Stimulated activated CD4-positive, alpha-beta T cell treated with anti-CD3 and anti-CD28 coated beads, Interleukin-12 subunit alpha, Interleukin-12 subunit beta, amount 100 ng/mL, for 24 hours (primary cell): ENCODE results near the gene CAPN3.

Source experiments
- DNase-seq, 2 experiments: peaks; one replicate each; pipeline ENCODE4 v3.0.0-alpha.2; 2020; ENCODE audit warnings: low read depth in 2 of 2

The CAPN3 gene

DNA sequence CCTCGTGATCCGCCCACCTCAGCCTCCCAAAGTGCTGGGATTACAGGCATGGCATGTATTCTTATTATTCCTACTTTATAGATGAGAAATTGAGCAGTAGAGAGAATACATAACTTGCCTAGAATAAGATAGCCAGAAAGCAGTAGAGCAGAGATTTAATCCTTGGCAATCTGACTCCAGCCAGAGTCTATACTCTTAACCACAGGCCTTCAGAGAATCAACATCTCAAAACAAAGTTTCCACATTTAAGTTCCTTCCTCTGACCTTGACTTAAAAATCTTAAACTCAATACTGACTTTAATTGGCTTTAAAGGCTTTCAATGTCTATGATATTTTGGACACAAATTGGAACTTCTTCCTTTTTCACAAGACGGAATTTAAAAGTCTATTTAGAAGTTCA is 94.5 kb downstream of the CAPN3 start:
- no peak for DNase-seq

DNA sequence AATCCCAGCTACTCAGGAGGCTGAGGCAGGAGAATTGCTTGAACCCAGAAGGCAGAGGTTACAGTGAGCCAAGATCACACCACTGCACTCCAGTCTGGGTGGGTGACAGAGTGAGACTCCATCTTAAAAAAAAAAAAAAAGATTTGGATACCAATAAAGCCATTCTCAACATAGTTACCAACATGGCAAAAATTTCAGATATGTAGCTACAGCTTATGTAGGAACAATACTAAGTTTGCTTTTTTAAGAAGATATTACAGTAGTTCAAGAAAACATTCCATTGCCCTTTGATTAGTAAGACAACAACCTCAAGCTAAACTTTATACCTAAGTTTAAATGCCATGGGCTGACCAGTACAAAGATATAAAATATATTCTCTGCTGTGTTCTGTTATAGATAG is 97.2 kb downstream of the CAPN3 start:
- DNase-seq, result no peak

DNA sequence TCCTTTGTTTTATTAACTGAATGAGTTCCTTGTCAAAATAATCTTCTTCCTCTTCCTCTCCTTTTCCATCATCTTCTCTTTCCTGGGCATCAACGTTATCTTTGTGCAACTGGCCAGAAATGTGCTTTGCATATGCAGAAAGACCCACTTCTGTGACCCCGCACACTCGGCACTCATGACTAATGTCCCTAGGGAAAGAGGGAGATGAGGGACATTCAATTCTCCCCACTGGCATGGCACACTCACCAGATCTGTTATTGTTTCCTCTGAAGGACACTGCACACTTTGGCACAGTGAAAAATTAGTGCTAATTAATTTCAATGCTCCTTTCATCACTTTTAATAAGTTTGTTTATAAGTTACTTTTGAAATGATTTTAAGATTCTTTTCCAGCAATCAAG is 97.7 kb downstream of the CAPN3 start:
- DNase-seq, result no peak

DNA sequence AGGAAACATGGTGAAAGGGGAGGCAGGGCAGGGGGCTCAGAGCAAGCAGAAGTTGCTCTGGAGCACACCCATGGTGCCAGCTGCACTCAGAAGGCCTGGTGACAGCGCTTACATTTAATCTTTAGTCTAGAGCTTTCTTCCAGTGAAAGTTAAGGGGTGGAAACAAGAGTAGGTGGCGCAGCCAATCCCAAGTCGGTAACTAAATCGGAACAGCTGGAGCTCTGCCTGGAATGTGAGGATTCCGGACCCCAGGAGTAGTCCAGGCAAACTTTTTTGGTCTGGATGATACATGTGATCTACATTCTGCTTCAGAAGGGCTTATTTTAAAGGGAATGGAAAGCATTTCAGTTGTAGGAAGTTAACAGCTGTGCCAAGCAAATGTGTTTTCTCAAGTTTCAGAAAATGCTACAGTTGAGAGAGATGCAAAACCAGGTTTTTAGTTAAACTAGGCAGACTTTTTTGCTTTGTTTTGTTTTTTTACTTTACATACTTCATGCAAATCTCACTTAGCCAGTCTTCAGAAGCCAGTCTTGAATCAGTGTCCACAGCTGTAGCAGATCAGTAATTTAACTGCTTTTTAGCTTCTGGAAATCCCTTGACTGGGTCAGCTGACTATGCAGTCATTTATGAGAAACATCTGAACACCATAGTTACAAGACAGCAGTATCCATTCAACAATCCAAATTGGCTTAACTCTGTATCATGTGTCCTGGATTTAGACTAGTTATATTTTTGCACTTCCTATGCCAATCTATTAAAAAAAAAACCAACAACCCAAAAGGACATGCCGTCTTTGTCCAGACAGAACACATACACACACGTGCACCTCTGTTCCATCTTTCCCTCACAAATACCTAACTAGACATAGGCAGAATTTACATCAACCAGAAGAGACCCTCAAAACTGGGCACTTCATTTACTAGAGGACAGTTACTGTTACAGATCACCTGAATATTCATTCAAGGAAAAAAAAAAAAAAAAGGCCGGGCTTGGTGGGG is 98.4 kb downstream of the CAPN3 start:
- DNase-seq, result no peak

DNA sequence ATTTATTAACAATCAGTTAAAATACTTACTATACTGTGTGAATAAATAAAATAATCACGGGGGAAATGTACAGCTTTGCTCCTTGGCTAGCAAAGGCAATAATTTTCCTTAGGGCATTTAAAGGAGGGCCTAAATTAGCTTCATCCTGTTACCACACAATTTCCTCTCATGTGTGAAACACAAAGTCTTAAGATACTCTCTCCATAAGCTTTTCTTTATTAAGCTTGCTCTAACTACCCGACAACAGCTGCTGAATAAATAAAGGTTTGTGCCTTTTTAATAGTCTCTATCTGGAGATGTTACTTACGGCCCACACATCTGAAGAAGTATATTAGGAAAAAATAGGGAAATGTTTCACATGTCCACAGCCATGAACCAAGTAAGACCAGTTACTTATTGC is 102.0 kb downstream of the CAPN3 start:
- no peak for DNase-seq
